Esophagus squamous epithelium (tissue), 4 donors: Measurements from ENCODE around the gene EIF3F.

ENCODE experiments used
- CTCF ChIP-seq, 6 experiments: fragments of 450-650 bp in 4 of 6; fragments of 200-600 bp in 2 of 6; sonication (generic) in 2 of 6; IDR thresholded peaks; one replicate each; pipeline ENCODE4 v1.5.1; 2016 to 2019; ENCODE audit warnings: antibody characterized with exemption in 6 of 6, mild to moderate bottlenecking in 4 of 6, moderate library complexity in 4 of 6
- POLR2A ChIP-seq, 4 donors: fragments of 450-650 bp; IDR thresholded peaks; one replicate each; pipeline ENCODE4 v1.6.1; 2017; ENCODE audit warnings: antibody characterized with exemption in 4 of 4, mild to moderate bottlenecking in 4 of 4, moderate library complexity in 3 of 4

DNA sequence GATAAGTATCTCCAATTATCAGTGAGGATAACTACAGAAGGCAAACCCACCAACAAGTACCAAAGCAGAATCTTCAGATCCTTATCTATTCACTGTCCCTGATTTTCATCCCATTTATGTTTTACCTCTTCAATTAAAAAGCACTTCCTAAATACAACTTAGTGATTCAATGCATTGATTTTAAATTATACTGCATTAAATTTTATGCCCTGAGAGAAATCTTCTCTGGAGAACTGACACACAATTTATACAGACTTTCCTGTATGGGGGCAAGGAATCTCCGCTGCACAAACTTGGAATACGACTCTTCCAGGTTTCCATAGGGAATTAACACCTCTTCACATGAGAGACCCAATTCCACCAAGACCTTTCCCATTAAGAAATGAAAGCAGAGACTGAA lies 45.5 kb upstream of the EIF3F start, which contains the start of gene OR10A3:
- TF ChIP-seq CTCF (IDR thresholded peaks at IDR 0.05) (no peak), POLR2A (IDR thresholded peaks at IDR 0.05) (no peak)
